ENCODE data around the gene TEC.

The TEC gene

DNA sequence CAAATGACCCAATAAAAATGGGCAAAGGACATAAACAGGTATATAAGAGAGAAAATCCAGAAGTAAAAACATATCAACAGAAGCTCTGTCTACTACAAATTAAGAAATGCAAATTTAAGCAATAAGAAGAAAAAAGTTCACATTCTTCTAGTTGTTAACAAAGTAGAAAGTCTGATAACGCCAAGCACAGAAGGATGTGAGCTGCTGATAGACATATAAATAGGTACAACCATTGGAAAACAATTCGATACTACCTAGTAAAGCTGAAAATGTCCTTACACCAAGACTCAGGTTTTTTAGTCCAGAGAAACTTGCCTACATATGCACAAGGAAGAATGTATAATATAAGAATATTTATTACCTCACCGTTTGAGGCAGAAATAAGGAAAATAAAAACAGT is 35.9 kb upstream of the TEC start:
- Histone ChIP-seq H2AFZ (ENCODE audit: low read length) (no peak overlapping the region), H3K4me3 (ENCODE audit: low read length, poor library complexity, severe bottlenecking) (no peak overlapping the region), H3K36me3 (ENCODE audit: insufficient read depth, low read length) (no peaks in the 10 kb centered on the region), H3F3A (ENCODE audit: low read depth) (no peaks in the 10 kb centered on the region), H3K79me2 (ENCODE audit: insufficient read depth, low read length) (no peaks in the 10 kb centered on the region), H3K9me3 (ENCODE audit: insufficient read depth, low read depth, low read length) (no peaks in the 10 kb centered on the region), H3K9me2 (replicated peaks; ENCODE audit: low read depth, low read length) (no peaks in the 10 kb centered on the region), H3K9ac (ENCODE audit: low read depth, low read length, poor library complexity, severe bottlenecking) (no peak overlapping the region), H3K4me1 (ENCODE audit: insufficient read depth, low read length, poor library complexity, severe bottlenecking) (peaks cover 5% of the 10 kb centered on the region), H4K20me1 (ENCODE audit: insufficient read depth, low read length, poor library complexity, severe bottlenecking) (no peaks in the 10 kb centered on the region), H3K4me2 (ENCODE audit: low read depth, low read length, poor library complexity, severe bottlenecking) (no peak overlapping the region), H3K27me3 (ENCODE audit: insufficient read depth, low read length, poor library complexity, severe bottlenecking) (no peaks in the 10 kb centered on the region)
- no peak for TF ChIP-seq CTCF (conservative IDR thresholded peaks at IDR 0.05; ENCODE audit: low read length)
- TF ChIP-seq EZH2phosphoT487 (IDR thresholded peaks at IDR 0.05; ENCODE audit: borderline replicate concordance) = no peak

DNA sequence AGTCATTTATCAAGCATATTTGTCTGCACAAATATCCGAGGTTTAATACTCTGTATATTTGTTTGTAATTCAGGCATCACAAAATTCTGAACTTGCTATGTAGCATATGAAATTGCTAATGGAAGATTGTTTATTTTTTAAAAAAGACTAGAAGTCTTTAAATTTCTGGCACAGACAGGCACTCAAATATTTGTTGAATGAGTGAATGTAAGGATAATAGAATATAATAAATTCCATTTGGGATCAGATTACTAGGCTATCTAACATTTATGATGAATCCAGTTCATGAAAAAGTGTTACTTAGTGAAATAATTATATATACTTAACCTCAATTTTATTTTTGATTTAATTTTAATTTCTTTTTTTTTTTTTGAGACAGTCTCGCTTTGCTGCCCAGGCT is 30.4 kb upstream of the TEC start:
- Histone ChIP-seq H3K9ac (ENCODE audit: low read depth, low read length, poor library complexity, severe bottlenecking) (no peak overlapping the region), H2AFZ (ENCODE audit: low read length) (no peak overlapping the region), H3K4me1 (ENCODE audit: insufficient read depth, low read length, poor library complexity, severe bottlenecking) (no peaks in the 10 kb centered on the region), H3K9me3 (ENCODE audit: insufficient read depth, low read depth, low read length) (no peaks in the 10 kb centered on the region), H3K27me3 (ENCODE audit: insufficient read depth, low read length, poor library complexity, severe bottlenecking) (no peaks in the 10 kb centered on the region), H3K9me2 (replicated peaks; ENCODE audit: low read depth, low read length) (no peaks in the 10 kb centered on the region), H3K36me3 (ENCODE audit: insufficient read depth, low read length) (no peaks in the 10 kb centered on the region), H4K20me1 (ENCODE audit: insufficient read depth, low read length, poor library complexity, severe bottlenecking) (no peaks in the 10 kb centered on the region), H3F3A (ENCODE audit: low read depth) (no peaks in the 10 kb centered on the region), H3K4me2 (ENCODE audit: low read depth, low read length, poor library complexity, severe bottlenecking) (no peak overlapping the region), H3K79me2 (ENCODE audit: insufficient read depth, low read length) (no peaks in the 10 kb centered on the region), H3K4me3 (ENCODE audit: low read length, poor library complexity, severe bottlenecking) (no peak overlapping the region)
- no peak for TF ChIP-seq CTCF (conservative IDR thresholded peaks at IDR 0.05; ENCODE audit: low read length)
- TF ChIP-seq EZH2phosphoT487 (IDR thresholded peaks at IDR 0.05; ENCODE audit: borderline replicate concordance) = no peak

GRCh38 chr4:48299560-48299959 is 29.9 kb upstream of the TEC start:
- Histone ChIP-seq H3K79me2 (ENCODE audit: insufficient read depth, low read length) (no peaks in the 10 kb centered on the region), H3K4me2 (ENCODE audit: low read depth, low read length, poor library complexity, severe bottlenecking) (no peak overlapping the region), H3K9me3 (ENCODE audit: insufficient read depth, low read depth, low read length) (no peaks in the 10 kb centered on the region), H2AFZ (ENCODE audit: low read length) (no peak overlapping the region), H3F3A (ENCODE audit: low read depth) (no peaks in the 10 kb centered on the region), H3K4me3 (ENCODE audit: low read length, poor library complexity, severe bottlenecking) (no peak overlapping the region), H4K20me1 (ENCODE audit: insufficient read depth, low read length, poor library complexity, severe bottlenecking) (no peaks in the 10 kb centered on the region), H3K36me3 (ENCODE audit: insufficient read depth, low read length) (no peaks in the 10 kb centered on the region), H3K9me2 (replicated peaks; ENCODE audit: low read depth, low read length) (no peaks in the 10 kb centered on the region), H3K9ac (ENCODE audit: low read depth, low read length, poor library complexity, severe bottlenecking) (no peak overlapping the region), H3K4me1 (ENCODE audit: insufficient read depth, low read length, poor library complexity, severe bottlenecking) (no peaks in the 10 kb centered on the region), H3K27me3 (ENCODE audit: insufficient read depth, low read length, poor library complexity, severe bottlenecking) (no peaks in the 10 kb centered on the region)
- TF ChIP-seq CTCF (conservative IDR thresholded peaks at IDR 0.05; ENCODE audit: low read length) = no peak
- TF ChIP-seq EZH2phosphoT487 (IDR thresholded peaks at IDR 0.05; ENCODE audit: borderline replicate concordance) = no peak

Measured in Loucy (cell line).